NB4 (cell line): Measurements from ENCODE around the gene TTC34.
"Not testable (repeated sequence)": the region's sequence is repeated elsewhere in the genome, so short reads cannot be mapped to it uniquely, and the experiment has no call there.

Experiments
- CTCF ChIP-seq: IDR thresholded peaks from one replicate; pipeline ENCODE4 v1.5.1; 2012; ENCODE audit warnings: low read depth, low read length
- POLR2A ChIP-seq: IDR thresholded peaks from 2 replicates; pipeline ENCODE4 v1.6.1; 2011; ENCODE audit warnings: mild to moderate bottlenecking; ENCODE audit not compliant: insufficient read length; ENCODE audit errors: extremely low read depth
- TF ChIP-seq, protein P1 (sequence below): IDR thresholded peaks from 2 replicates; pipeline ENCODE4 v1.6.1; 2011; ENCODE audit warnings: low read depth, low read length

DNA sequence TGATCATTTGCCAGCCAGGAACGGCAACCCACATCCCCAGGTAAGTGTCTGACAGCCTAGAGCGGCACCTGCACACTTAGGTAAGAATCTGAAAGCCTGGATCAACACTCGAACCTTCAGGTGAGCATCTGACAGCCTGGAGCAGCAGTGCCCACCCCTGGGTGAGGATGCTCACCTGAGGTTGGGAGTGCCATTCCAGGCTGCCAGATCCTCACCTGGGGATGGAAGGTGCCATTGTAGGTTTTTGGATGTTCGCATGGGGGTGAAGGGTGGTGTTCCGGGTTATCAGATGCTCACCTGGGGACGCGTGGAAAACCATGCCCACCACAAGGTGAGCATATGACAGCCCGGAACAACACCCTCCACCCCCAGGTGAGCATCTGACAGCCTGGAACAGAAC lies 33.4 kb downstream of the TTC34 start:
- TF ChIP-seq CTCF, POLR2A: not testable (repeated sequence)
- TF ChIP-seq, protein P1, sequence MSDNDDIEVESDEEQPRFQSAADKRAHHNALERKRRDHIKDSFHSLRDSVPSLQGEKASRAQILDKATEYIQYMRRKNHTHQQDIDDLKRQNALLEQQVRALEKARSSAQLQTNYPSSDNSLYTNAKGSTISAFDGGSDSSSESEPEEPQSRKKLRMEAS = not testable (repeated sequence)
